Activated CD8-positive, alpha-beta memory T cell treated with anti-CD3 and anti-CD28 coated beads, Interleukin-2, amount 10 ng/mL, durations not matched to agents 7 days and 5 days (primary cell): ENCODE results near the gene WASHC4. TPM values are rescaled to one million over a fixed set of nuclear protein-coding genes. Genes with fewer than 3 reads are reported as not detected.

ENCODE experiments used
- ATAC-seq: fragments of 150-1000 bp; cut with Tn5 transposase; one replicate; pipeline ENCODE4 v1.10.0; 2021; ENCODE audit warnings: moderate library complexity
- CTCF ChIA-PET: fragments of 350-600 bp; sonication (Branson Sonifier 250); formaldehyde crosslinking; loops from one replicate; lab custom pipeline; 2021; ENCODE audit warnings: antibody characterized with exemption; lab: Charles Lee
- DNase-seq: peaks from one replicate; pipeline ENCODE4 v3.0.0-alpha.2; 2020
- H3K27ac Mint-ChIP-seq: one replicate; pipeline ENCODE4 v1.8.0; 2021; ENCODE audit warnings: mild to moderate bottlenecking, mixed read lengths
- H3K27me3 Mint-ChIP-seq: one replicate; pipeline ENCODE4 v1.8.0; 2021; ENCODE audit warnings: mixed read lengths
- H3K36me3 Mint-ChIP-seq: one replicate; pipeline ENCODE4 v1.8.0; 2021; ENCODE audit warnings: mild to moderate bottlenecking, mixed read lengths
- H3K4me1 Mint-ChIP-seq: one replicate; pipeline ENCODE4 v1.8.0; 2021; ENCODE audit warnings: mixed read lengths
- H3K4me3 Mint-ChIP-seq: one replicate; pipeline ENCODE4 v1.8.0; 2021; ENCODE audit warnings: mild to moderate bottlenecking, moderate library complexity, mixed read lengths
- H3K9me3 Mint-ChIP-seq: one replicate; pipeline ENCODE4 v1.8.0; 2022; ENCODE audit warnings: low read depth, mixed read lengths
- total RNA-seq, 2 experiments: library from RNA; stranded (reverse); gene quantifications; one replicate each; pipeline ENCODE4 v1.2.3, GENCODE V29; 2021

WASHC4 gene
- total RNA-seq, 2 experiments from 2014 or later = 40.1 to 45.6 TPM

- Mint-ChIP-seq H3K27me3 (no peaks in the 10 kb centered on the region), H3K36me3 (peaks cover 37% of the 10 kb centered on the region), H3K27ac (no peak overlapping the region), H3K9me3 (no peaks in the 10 kb centered on the region), H3K4me1 (peaks cover 3% of the 10 kb centered on the region), H3K4me3 (no peak overlapping the region)
- CTCF ChIA-PET = no interaction called here
- ATAC-seq (no peak), DNase-seq (no peak)
Observed at GRCh38 chr12:105190530-105190929, 83.0 kb downstream of the WASHC4 start.

GRCh38 chr12:105192624-105193225, 85.2 kb downstream of the WASHC4 start:
- H3K4me3 Mint-ChIP-seq = no peak overlapping the region
- no peaks in the 10 kb centered on the region for H3K9me3 Mint-ChIP-seq
- peaks cover 31% of the 10 kb centered on the region for H3K36me3 Mint-ChIP-seq
- no peak overlapping the region for H3K27ac Mint-ChIP-seq
- CTCF ChIA-PET = no interaction called here
- no peak for ATAC-seq
- peaks cover 3% of the 10 kb centered on the region for H3K4me1 Mint-ChIP-seq
- DNase-seq = no peak
- H3K27me3 Mint-ChIP-seq = no peaks in the 10 kb centered on the region

DNA sequence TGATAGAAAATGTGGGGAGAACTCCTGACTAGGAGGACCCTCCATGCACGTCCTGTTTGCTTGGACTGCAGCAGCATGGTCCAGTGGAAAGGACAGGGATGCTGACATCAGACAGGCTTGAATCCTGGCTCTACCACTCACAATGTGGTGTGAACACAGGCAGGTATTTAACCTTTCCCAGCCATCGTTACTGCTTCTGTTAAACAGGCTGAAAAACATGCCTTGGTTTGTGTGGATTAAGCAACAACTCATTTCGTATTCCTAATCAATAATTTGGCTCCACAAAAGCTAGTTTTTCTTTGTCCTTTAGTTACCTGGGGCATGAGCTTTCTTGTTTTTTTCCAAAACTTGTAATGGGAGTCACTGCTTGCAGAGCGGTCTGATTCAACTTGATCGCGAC, 87.4 kb downstream of the WASHC4 start:
- peaks cover 18% of the 10 kb centered on the region for H3K36me3 Mint-ChIP-seq
- ATAC-seq (no peak), DNase-seq (no peak)
- no peaks in the 10 kb centered on the region for H3K9me3 Mint-ChIP-seq
- H3K4me1 Mint-ChIP-seq = no peaks in the 10 kb centered on the region
- no peak overlapping the region for H3K27ac Mint-ChIP-seq
- H3K27me3 Mint-ChIP-seq = no peaks in the 10 kb centered on the region
- CTCF ChIA-PET = no interaction called here
- H3K4me3 Mint-ChIP-seq = no peak overlapping the region

GRCh38 chr12:105196090-105196489, 88.6 kb downstream of the WASHC4 start:
- H3K27ac Mint-ChIP-seq = no peak overlapping the region
- H3K27me3 Mint-ChIP-seq = no peaks in the 10 kb centered on the region
- no peaks in the 10 kb centered on the region for H3K9me3 Mint-ChIP-seq
- CTCF ChIA-PET = interaction anchor here (0.6 kb wide), 1 partner anchor 563 kb away, joined by 3 read pairs; no protein-coding TSS in a partner anchor
- no peak overlapping the region for H3K4me3 Mint-ChIP-seq
- DNase-seq (no peak), ATAC-seq (no peak)
- peaks cover 16% of the 10 kb centered on the region for H3K36me3 Mint-ChIP-seq
- peaks cover 2% of the 10 kb centered on the region for H3K4me1 Mint-ChIP-seq

- DNase-seq (no peak), ATAC-seq (no peak)
- Mint-ChIP-seq H3K4me3 (no peak overlapping the region), H3K27ac (no peak overlapping the region), H3K9me3 (no peaks in the 10 kb centered on the region), H3K27me3 (no peaks in the 10 kb centered on the region), H3K36me3 (peaks cover 13% of the 10 kb centered on the region), H3K4me1 (peaks cover 2% of the 10 kb centered on the region)
- CTCF ChIA-PET = no interaction called here
Observed at GRCh38 chr12:105198961-105199360, 91.4 kb downstream of the WASHC4 start.

- Mint-ChIP-seq H3K9me3 (no peaks in the 10 kb centered on the region), H3K4me1 (peaks cover 2% of the 10 kb centered on the region), H3K27ac (no peak overlapping the region), H3K27me3 (no peaks in the 10 kb centered on the region), H3K36me3 (peaks cover 8% of the 10 kb centered on the region), H3K4me3 (no peak overlapping the region)
- ATAC-seq = no peak
- no peak for DNase-seq
- CTCF ChIA-PET = interaction anchor here (0.6 kb wide), 1 partner anchor 10 kb away, joined by 3 read pairs; no protein-coding TSS in a partner anchor
Observed at GRCh38 chr12:105200385-105200784, 92.9 kb downstream of the WASHC4 start.

DNA sequence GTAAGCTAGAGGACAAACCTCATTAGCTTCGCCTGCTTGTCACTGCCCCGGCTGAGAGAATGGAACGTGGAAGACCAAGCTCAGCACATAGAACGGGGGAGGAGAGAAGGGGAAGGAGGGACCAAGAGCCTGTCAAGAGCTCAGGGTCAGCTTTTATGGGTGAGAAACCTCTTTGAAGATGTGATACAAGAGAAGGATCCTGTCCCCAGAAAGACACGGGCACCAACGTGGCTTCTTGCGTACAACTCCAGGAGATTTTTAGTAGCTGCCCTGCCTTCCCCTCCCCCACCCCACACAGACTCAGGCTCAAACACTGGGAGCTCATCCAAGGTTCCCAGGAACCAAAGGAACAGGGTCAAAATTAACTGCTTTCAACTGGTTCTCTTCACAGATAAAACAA, 93.8 kb downstream of the WASHC4 start:
- H3K27ac Mint-ChIP-seq = no peak overlapping the region
- ATAC-seq = no peak
- CTCF ChIA-PET = interaction anchor here (1.5 kb wide), 1 partner anchor 12 kb away, joined by 3 read pairs; no protein-coding TSS in a partner anchor
- H3K4me3 Mint-ChIP-seq = no peak overlapping the region
- H3K36me3 Mint-ChIP-seq = peaks cover 7% of the 10 kb centered on the region
- DNase-seq = no peak
- no peaks in the 10 kb centered on the region for H3K27me3 Mint-ChIP-seq
- H3K9me3 Mint-ChIP-seq = no peaks in the 10 kb centered on the region
- peaks cover 2% of the 10 kb centered on the region for H3K4me1 Mint-ChIP-seq

DNA sequence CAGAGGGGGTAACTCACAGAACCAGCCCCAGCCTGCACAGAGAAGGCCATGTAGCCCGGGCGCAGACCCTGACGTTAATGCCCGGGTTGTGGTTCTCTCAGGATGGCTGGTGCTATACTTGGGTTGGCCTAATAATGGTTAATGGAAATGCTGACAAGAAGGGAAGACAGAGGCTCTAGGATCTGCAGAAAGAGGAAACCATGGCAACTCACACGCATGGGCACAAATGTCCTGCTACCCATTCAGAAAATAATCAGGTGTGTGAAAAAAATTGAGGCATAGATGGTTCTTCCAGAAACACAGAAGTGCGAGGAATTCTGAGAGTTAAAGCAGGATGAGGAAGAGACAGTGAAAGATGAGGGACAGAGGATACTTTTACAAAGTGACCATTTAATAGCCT, 94.7 kb downstream of the WASHC4 start:
- H3K4me1 Mint-ChIP-seq = peaks cover 2% of the 10 kb centered on the region
- no peak overlapping the region for H3K4me3 Mint-ChIP-seq
- H3K9me3 Mint-ChIP-seq = no peaks in the 10 kb centered on the region
- H3K27ac Mint-ChIP-seq = no peak overlapping the region
- H3K27me3 Mint-ChIP-seq = no peaks in the 10 kb centered on the region
- CTCF ChIA-PET = interaction anchor here (1.5 kb wide), 1 partner anchor 11 kb away, joined by 3 read pairs; no protein-coding TSS in a partner anchor
- DNase-seq (no peak), ATAC-seq (no peak)
- peaks cover 7% of the 10 kb centered on the region for H3K36me3 Mint-ChIP-seq

DNA sequence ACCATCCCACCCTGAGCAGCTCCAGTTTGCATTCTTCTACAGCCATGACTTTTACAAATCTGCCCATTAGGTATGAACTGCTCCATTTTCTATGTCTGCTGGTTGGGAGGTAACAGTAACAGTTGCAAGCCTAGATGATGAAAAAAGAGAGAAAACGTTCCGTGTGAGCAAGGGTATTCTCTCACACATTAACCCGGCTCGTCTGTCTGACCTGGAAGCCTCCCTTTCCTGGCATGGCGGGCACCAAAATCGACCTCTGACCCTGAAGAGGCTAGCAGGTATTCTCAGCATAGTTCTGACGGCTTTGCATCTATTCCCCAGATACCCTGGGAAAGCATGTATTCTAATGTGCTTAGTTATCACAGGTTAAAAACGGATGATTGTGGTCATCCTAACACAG, 96.6 kb downstream of the WASHC4 start:
- Mint-ChIP-seq H3K4me1 (peaks cover 2% of the 10 kb centered on the region), H3K9me3 (no peaks in the 10 kb centered on the region), H3K4me3 (no peak overlapping the region), H3K36me3 (peaks cover 5% of the 10 kb centered on the region), H3K27me3 (no peaks in the 10 kb centered on the region), H3K27ac (no peak overlapping the region)
- DNase-seq (no peak), ATAC-seq (no peak)
- CTCF ChIA-PET = no interaction called here

DNA sequence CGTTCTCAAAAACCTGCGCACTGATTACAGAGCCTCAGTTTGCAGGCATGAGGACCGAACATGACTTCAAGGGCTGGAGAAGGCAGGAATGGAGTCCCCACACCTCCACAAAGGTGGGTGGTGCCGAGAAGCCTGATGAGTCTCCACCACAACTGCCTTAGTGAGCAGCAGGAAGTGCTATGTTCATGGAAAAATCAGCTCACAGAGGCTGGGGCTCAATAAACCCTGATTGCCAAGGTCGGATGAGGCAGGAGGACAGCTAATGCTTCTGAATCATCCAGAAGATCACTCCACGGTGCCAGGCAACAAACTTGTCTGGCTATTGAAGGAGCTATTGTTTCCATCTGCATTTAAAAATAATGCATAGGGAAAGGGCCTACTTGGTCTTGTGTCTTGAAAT, 97.4 kb downstream of the WASHC4 start:
- H3K4me3 Mint-ChIP-seq = no peak overlapping the region
- ATAC-seq (no peak), DNase-seq (no peak)
- H3K36me3 Mint-ChIP-seq = peaks cover 5% of the 10 kb centered on the region
- peaks cover 2% of the 10 kb centered on the region for H3K4me1 Mint-ChIP-seq
- H3K9me3 Mint-ChIP-seq = no peaks in the 10 kb centered on the region
- CTCF ChIA-PET = no interaction called here
- no peaks in the 10 kb centered on the region for H3K27me3 Mint-ChIP-seq
- H3K27ac Mint-ChIP-seq = no peak overlapping the region

GRCh38 chr12:105205322-105206048, 98.0 kb downstream of the WASHC4 start:
- Mint-ChIP-seq H3K4me1 (no peaks in the 10 kb centered on the region), H3K9me3 (no peaks in the 10 kb centered on the region), H3K27ac (no peak overlapping the region), H3K4me3 (no peak overlapping the region), H3K27me3 (no peaks in the 10 kb centered on the region), H3K36me3 (peaks cover 5% of the 10 kb centered on the region)
- no peak for ATAC-seq
- no peak for DNase-seq
- CTCF ChIA-PET = no interaction called here

DNA sequence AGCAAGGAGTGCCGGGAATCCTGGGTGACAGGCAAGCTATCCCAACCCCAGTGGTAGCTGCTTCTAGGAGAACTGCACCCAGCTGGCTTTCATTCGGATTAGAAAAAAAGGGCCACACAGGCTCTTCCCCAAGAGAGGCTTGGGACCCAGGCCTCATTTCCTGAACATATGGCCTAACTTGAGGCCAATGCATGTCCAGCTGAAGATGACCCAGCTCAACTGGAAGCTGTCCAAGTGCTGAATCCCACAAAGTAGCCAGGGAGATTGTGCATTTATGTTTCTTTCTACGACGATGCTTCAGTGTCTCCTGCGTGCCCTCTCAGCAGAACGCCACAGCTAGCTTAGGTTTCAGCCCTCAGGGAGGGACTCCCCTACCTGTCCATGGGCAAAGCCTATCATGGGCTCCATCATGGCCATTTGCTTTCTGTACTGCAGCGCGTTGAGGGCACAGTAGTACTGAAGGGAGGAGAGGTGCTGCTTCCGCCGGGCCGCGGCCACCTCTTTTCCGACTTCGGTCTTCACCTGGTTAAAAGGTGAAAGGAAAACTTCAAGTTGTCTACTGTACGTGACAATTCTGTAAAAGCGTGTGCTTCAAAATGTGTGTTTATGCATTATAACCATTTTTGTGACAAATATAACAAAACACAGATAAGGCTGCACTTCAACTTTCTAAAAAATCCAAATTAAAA, 99.3 kb downstream of the WASHC4 start:
- H3K4me1 Mint-ChIP-seq = no peaks in the 10 kb centered on the region
- H3K9me3 Mint-ChIP-seq = no peaks in the 10 kb centered on the region
- no peak for DNase-seq
- ATAC-seq = no peak
- CTCF ChIA-PET = no interaction called here
- H3K27me3 Mint-ChIP-seq = no peaks in the 10 kb centered on the region
- H3K4me3 Mint-ChIP-seq = no peak overlapping the region
- H3K27ac Mint-ChIP-seq = no peak overlapping the region
- H3K36me3 Mint-ChIP-seq = peaks cover 5% of the 10 kb centered on the region

GRCh38 chr12:105209091-105209490, 101.6 kb downstream of the WASHC4 start:
- CTCF ChIA-PET = no interaction called here
- DNase-seq (no peak), ATAC-seq (no peak)
- H3K27ac Mint-ChIP-seq = no peak overlapping the region
- H3K36me3 Mint-ChIP-seq = peaks cover 4% of the 10 kb centered on the region
- no peak overlapping the region for H3K4me3 Mint-ChIP-seq
- H3K4me1 Mint-ChIP-seq = no peaks in the 10 kb centered on the region
- no peaks in the 10 kb centered on the region for H3K9me3 Mint-ChIP-seq
- H3K27me3 Mint-ChIP-seq = no peaks in the 10 kb centered on the region
